Smooth muscle cell (in vitro differentiated cells): Measurements from ENCODE around the gene TOX2. TPM values are rescaled to one million over a fixed set of nuclear protein-coding genes. Genes with fewer than 3 reads are reported as not detected.
A peak's percentile ranks its signal among the peaks of the same experiment; 100 is the strongest.

ENCODE experiments used
- DNase-seq: peaks from one replicate; lab custom pipeline; 2025; ENCODE audit not compliant: unreplicated experiment; lab: John Stamatoyannopoulos, UW
- H2AFZ ChIP-seq: fragments of 200-600 bp; sonication (generic); 2 replicates; pipeline ENCODE4 v1.6.0; 2016; ENCODE audit warnings: antibody characterized with exemption, low read depth, mild to moderate bottlenecking
- H3F3A ChIP-seq: fragments of 200-600 bp; sonication (generic); 2 replicates; pipeline ENCODE4 v1.6.0; 2017; ENCODE audit warnings: antibody characterized with exemption, low read depth
- H3K27ac ChIP-seq: fragments of 200-600 bp; sonication (generic); 2 replicates; pipeline ENCODE4 v1.5.1; 2016; ENCODE audit warnings: low read depth, mild to moderate bottlenecking
- H3K27me3 ChIP-seq: fragments of 200-600 bp; sonication (generic); 2 replicates; pipeline ENCODE4 v1.6.1; 2016; ENCODE audit warnings: low read depth, mild to moderate bottlenecking
- H3K36me3 ChIP-seq: fragments of 200-600 bp; sonication (generic); 2 replicates; pipeline ENCODE4 v1.5.1; 2016; ENCODE audit warnings: low read depth
- H3K4me1 ChIP-seq: fragments of 200-600 bp; sonication (generic); 2 replicates; pipeline ENCODE4 v1.5.1; 2016; ENCODE audit warnings: low read depth
- H3K4me2 ChIP-seq: fragments of 200-600 bp; sonication (generic); 2 replicates; pipeline ENCODE4 v1.6.0; 2016; ENCODE audit warnings: mild to moderate bottlenecking
- H3K4me3 ChIP-seq: fragments of 200-600 bp; sonication (generic); 2 replicates; pipeline ENCODE4 v1.5.1; 2016; ENCODE audit warnings: mild to moderate bottlenecking
- H3K79me2 ChIP-seq: fragments of 200-600 bp; sonication (generic); 2 replicates; pipeline ENCODE4 v1.6.0; 2016; ENCODE audit warnings: low read depth, mild to moderate bottlenecking
- H3K9ac ChIP-seq: fragments of 200-600 bp; sonication (generic); 2 replicates; pipeline ENCODE4 v1.6.0; 2016; ENCODE audit warnings: low read depth
- H3K9me3 ChIP-seq: fragments of 200-600 bp; sonication (generic); replicated peaks from 2 replicates; pipeline ENCODE4 v1.5.1; 2016; ENCODE audit warnings: low read depth
- H4K20me1 ChIP-seq: fragments of 200-600 bp; sonication (generic); 2 replicates; pipeline ENCODE4 v1.6.0; 2016; ENCODE audit warnings: low read depth
- CTCF ChIP-seq: fragments of 200-600 bp; sonication (generic); IDR thresholded peaks from 2 replicates; pipeline ENCODE4 v1.5.1; 2017; ENCODE audit warnings: borderline replicate concordance, mild to moderate bottlenecking, antibody characterized with exemption; ENCODE audit not compliant: insufficient read depth, poor library complexity, severe bottlenecking
- WGBS: methylation state at CpG from one replicate; pipeline ENCODE4 v1.1.7; 2016; ENCODE audit warnings: low lambda C conversion rate; 5-methylcytosine and 5-hydroxymethylcytosine counted together
- polyA plus RNA-seq: library from polyadenylated mRNA; unstranded; fragments of >200 nt; fragmentation: Nextera tagmentation; extraction: Ambion mirVana; gene quantifications from 2 replicates; pipeline ENCODE4 v1.2.1, GENCODE V29; 2016
- total RNA-seq: library from RNA; depleted of rRNA; stranded (reverse); fragments of >200 nt; gene quantifications from 2 replicates; pipeline ENCODE4 v1.2.3, GENCODE V29; 2014

TOX2 gene
- total and polyA plus RNA-seq, 2 experiments from 2014 or later: 1.1 to 3.8 TPM

- no peak overlapping the region for H2AFZ ChIP-seq
Observed at GRCh38 chr20:44018259-44018941, 103.7 kb downstream of the TOX2 start.

GRCh38 chr20:44018942-44019637 is 104.4 kb downstream of the TOX2 start:
- Histone ChIP-seq H3K9ac (no peak overlapping the region), H3K4me3 (no peak overlapping the region), H3K27me3 (peaks cover 4% of the 10 kb centered on the region), H2AFZ (no peak overlapping the region), H3K9me3 (no peaks in the 10 kb centered on the region), H4K20me1 (no peaks in the 10 kb centered on the region), H3K4me2 (no peak overlapping the region), H3K79me2 (no peaks in the 10 kb centered on the region), H3K36me3 (no peaks in the 10 kb centered on the region), H3K27ac (no peak overlapping the region), H3K4me1 (no peaks in the 10 kb centered on the region), H3F3A (no peaks in the 10 kb centered on the region)
- no peak for DNase-seq
- TF ChIP-seq CTCF: no peak
- WGBS: 86% methylated on average over 2 of the region's 2 CpGs

More at GRCh38 chr20:44018259-44018941, 103.7 kb downstream of the TOX2 start:
- no peaks in the 10 kb centered on the region for H3K36me3 ChIP-seq
- H3K9me3 ChIP-seq: no peaks in the 10 kb centered on the region
- no peak overlapping the region for H3K9ac ChIP-seq
- no peak overlapping the region for H3K27ac ChIP-seq
- TF ChIP-seq CTCF: no peak
- H4K20me1 ChIP-seq: no peaks in the 10 kb centered on the region
- WGBS: 54% methylated on average over 15 of the region's 15 CpGs
- H3K4me1 ChIP-seq: no peaks in the 10 kb centered on the region
- DNase-seq: no peak
- H3K79me2 ChIP-seq: no peaks in the 10 kb centered on the region
- H3K4me3 ChIP-seq: no peak overlapping the region
- H3F3A ChIP-seq: no peaks in the 10 kb centered on the region
- H3K27me3 ChIP-seq: peaks cover 4% of the 10 kb centered on the region
- H3K4me2 ChIP-seq: peak overlapping the region; percentile 34

GRCh38 chr20:44019638-44020335 is 105.1 kb downstream of the TOX2 start:
- no peaks in the 10 kb centered on the region for H3F3A ChIP-seq
- no peak overlapping the region for H2AFZ ChIP-seq
- H3K4me1 ChIP-seq: no peaks in the 10 kb centered on the region
- no peaks in the 10 kb centered on the region for H3K36me3 ChIP-seq
- no peak overlapping the region for H3K27ac ChIP-seq
- TF ChIP-seq CTCF: no peak
- H3K9me3 ChIP-seq: no peaks in the 10 kb centered on the region
- DNase-seq: no peak
- H3K4me2 ChIP-seq: no peak overlapping the region
- WGBS: 58% methylated on average over 13 of the region's 13 CpGs
- H4K20me1 ChIP-seq: no peaks in the 10 kb centered on the region
- peaks cover 4% of the 10 kb centered on the region for H3K27me3 ChIP-seq
- H3K9ac ChIP-seq: no peak overlapping the region
- H3K79me2 ChIP-seq: no peaks in the 10 kb centered on the region
- H3K4me3 ChIP-seq: no peak overlapping the region
